Ureter (tissue), 1 donor: ENCODE results near the gene RAB33B. TPM values are rescaled to one million over a fixed set of nuclear protein-coding genes. Genes with fewer than 3 reads are reported as not detected.
"Not testable (repeated sequence)": the region's sequence is repeated elsewhere in the genome, so short reads cannot be mapped to it uniquely, and the experiment has no call there.

Experiments used
- DNase-seq: peaks from one replicate; pipeline ENCODE4 v3.0.0-alpha.2; 2020; ENCODE audit warnings: low spot score
- total RNA-seq: library from RNA; stranded (reverse); gene quantifications from one replicate; pipeline ENCODE4 v1.2.4, GENCODE V29; 2023
- donor health status: DM: yes; HTN: yes; CAD: no.

RAB33B gene
- total RNA-seq = 9.4 TPM

DNA sequence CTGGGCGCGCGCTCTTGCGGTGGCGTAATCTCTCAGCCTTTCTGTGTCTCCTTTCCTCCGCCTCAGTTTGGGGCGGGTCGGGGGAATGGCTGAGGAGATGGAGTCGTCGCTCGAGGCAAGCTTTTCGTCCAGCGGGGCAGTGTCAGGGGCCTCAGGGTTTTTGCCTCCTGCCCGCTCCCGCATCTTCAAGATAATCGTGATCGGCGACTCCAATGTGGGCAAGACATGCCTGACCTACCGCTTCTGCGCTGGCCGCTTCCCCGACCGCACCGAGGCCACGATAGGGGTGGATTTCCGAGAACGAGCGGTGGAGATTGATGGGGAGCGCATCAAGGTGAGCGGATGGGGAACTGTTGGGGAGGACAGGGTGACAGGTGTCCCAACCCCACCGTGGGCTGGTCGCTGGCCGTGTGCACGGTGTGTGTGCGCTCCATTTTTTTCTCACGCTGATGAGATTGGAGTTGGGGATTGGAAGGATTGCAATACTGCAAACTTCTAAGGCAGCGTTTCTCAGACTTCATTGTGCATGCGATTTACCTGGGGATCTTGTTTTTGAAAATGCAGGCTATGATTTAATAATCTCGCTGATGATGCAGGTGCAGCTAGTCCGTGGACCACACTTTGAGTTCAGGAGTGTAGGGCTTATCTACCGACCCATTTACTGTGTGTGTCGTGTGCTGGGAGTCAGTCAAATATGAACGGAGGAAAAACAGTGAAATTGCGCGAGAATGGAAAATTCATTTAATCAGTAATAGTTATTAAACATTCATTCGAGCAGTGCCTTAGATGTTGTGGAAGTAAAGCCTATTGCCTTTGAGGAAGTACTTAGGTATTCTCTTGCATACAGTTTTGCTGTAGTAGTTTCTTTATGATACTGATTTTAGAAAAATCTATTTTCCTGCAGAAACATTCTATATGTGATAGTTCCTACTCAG, at the start of gene RAB33B:
Gene RAB33B (plus strand): TSS at position 11 of the 935 bp plus-strand sequence. CDS start 75 bp downstream, at position 86.
- DNase-seq = no peak

DNA sequence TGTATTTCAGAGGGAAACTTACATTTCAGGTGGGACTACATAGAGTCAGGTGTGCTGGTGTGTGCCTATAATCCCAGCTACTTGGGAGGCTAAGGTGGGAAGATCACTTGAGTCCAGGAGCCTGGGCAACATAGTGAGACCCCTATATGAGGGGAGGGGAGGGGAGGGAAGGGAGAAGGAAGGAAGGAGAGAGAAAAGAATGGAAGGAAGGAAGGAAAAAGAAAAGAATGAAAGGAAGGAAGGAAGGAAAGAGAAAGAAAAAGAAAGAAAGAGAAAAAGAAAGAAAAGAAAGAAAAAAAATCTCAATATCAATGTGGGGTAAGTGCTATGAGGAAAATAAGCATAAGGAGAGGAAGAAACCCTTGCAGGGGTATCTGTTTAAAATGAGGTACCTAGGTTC, 43.6 kb upstream of the RAB33B start:
- DNase-seq = no peak

DNA sequence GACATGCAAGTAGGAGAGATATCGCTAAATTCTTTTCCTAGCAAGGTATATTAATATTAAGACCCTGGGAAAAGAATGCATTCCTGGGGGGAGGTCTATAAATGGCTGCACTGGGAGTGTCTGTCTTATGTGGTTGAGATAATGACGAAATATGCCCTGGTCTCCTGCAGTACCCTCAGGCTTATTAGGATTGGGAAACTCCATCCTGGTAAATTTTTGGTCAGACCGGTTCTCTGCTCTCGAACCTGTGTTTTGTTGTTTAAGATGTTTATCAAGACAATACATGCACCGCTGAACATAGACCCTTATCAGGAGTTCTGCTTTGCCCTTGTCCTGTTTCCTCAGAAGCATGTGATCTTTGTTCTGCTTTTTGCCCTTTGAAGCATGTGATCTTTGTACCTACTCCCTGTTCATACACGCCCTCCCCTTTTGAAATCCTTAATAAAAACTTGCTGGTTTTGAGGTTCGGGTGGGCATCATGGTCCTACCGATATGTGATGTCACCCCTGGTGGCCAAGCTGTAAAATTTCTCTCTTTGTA, 39.2 kb upstream of the RAB33B start:
- not testable (repeated sequence) for DNase-seq

DNA sequence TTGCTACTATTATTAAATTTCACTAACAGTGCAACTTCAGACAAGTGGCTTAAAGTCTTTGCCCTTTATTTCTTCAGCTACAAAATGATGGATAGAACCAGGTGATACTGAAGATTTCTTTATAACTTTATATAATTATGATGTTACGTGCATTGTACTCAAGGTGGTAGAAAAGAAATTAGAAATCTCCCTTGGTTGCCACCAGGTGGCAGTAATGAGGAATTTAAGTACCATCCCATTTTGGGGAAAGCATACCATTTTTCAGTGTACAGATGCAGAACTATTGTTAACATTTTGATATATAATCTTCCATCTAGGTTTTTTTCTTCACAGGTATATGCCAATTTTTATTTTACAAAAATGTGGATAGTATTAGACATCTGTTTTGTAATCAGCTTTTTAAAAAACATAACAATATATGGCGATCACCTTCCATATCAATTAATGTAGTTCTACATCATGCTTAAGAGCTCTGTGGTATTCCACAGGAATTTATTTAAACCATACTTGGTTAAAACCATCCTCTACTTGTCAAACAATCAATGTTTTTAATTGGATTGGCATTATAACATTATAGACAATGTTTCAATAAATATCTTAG, 37.7 kb upstream of the RAB33B start:
- no peak for DNase-seq

GRCh38 chr4:139419388-139419914, 34.5 kb upstream of the RAB33B start:
- peak; percentile 53 for DNase-seq

GRCh38 chr4:139420652-139421051, 33.3 kb upstream of the RAB33B start:
- DNase-seq = no peak

- DNase-seq = no peak
These were observed 17.8 kb upstream of the RAB33B start for GRCh38 chr4:139436122-139436521.

DNA sequence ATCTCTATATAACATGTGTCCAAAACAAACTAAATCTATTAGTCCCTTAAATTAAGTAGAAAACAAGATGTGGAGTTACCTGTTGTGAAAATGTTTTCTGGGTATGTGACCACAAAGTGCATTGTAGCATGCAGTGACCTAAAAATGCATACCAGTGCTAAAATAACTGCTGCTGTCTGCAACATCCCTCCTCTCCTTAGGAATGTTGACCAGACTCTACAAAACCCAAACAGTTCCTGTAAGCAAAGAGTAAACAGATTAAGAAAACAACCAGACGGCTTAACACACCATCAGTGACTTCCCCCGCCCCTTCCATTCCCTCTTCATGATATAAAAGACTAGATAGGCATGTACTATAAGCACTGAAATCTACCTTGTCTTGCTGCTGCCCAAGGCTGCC, 15.8 kb upstream of the RAB33B start:
- no peak for DNase-seq

DNA sequence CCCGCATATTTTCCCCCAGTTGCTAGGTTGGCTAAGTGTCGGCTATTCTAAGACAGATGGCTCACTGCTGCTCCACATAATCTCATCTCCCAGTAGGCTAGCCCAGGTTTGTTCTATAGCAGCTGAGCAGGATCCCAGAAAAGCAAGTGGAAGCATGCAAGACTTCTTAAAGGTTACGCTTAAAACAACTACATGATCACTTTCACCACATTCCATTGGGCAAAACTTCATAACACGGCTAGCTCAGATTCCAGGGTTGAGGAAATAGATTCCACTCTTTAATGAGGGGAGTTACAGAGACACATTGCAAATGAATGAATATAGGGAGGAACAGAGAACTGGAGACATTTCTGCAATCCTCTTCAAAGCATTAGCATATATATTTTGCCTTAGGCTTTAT, 12.9 kb upstream of the RAB33B start:
- DNase-seq = no peak

DNA sequence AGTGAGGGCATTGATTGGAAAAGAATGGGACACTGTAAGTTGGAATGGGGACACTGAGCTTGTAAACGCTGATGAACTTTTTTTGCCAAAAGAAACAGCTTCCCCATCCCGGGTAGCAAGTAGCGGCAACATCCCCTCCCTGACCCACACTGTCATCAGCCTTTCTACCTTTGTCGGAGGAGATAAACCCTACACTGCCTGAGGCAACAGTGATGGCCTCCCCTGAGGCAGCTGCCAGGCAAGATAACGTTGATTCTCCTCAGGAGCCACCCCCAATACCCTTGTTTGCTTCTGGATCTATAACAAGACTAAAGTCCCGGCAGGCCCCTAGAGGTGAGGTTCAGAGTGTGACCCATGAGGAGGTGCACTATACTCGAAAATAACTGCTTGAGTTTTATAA, 10.3 kb upstream of the RAB33B start:
- no peak for DNase-seq

GRCh38 chr4:139444881-139445280, 9.0 kb upstream of the RAB33B start:
- DNase-seq = not testable (repeated sequence)

DNA sequence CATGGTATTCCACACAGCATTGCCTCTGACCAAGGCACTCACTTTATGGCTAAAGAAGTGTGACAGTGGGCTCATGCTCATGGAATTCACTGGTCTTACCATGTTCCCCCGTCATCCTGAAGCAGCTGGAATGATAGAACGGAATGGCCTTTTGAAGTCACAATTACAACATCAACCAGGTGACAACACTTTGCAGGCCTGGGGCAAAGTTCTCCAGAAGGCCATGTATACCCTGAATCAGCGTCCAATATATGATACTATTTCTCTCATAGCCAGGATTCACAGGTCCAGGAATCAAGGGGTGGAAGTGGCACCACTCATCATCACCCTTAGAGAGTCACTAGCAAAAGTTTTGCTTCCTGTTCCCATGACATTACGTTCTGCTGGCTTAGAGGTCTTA, 6.8 kb upstream of the RAB33B start:
- DNase-seq = not testable (repeated sequence)

DNA sequence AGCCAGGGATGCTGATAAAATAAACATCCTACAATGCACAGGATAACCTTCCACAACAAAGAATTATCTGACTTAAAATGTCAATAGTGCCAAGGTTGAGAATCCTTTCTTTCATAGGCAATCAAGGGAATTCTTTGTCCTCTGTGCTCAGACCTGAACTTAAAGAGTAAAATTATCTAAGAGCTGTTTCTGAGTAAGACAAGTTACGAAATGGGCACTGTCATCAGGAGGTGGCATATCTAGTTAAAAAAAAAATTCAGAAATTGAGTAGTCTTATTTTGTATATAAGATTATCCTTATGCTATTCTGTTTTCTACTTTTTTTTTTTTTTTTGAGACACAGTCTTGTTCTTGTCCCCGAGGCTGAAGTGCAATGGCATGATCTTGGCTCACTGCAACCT, 3.3 kb upstream of the RAB33B start:
- no peak for DNase-seq

DNA sequence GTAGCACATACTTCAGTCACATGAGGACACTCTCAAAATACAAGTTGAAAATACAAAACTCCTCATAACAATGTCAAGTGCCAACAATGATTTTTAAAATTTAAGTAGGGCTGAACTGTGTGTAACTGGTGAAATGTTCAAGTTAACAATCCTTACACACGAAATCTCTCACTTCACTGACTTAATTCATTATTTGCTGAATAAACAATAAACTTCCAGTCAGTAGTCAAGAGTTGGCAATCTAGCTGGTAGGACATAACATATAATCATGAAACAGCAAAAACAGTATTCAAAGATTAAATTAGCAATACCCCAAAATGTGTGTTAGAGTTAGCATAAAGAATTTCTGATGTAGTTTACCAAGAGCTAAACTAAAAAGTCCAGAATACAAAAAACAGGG, 1.9 kb upstream of the RAB33B start:
- no peak for DNase-seq

DNA sequence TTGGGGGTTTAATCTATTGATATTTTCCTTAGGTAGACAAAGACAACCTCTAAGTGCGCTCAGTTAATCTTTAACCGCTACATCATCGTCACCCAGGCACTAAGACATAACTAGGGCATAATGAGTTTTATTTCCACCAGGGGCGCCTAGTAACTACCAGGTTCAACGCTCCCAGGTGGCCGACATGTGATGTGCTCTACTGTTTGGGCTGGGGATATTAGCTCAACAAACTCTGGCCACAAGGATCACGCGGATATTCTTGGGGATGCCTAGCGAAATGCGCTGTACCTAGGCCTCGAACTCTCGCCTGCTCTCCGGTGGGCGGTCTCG, 915 bp upstream of the RAB33B start:
- DNase-seq = no peak

DNA sequence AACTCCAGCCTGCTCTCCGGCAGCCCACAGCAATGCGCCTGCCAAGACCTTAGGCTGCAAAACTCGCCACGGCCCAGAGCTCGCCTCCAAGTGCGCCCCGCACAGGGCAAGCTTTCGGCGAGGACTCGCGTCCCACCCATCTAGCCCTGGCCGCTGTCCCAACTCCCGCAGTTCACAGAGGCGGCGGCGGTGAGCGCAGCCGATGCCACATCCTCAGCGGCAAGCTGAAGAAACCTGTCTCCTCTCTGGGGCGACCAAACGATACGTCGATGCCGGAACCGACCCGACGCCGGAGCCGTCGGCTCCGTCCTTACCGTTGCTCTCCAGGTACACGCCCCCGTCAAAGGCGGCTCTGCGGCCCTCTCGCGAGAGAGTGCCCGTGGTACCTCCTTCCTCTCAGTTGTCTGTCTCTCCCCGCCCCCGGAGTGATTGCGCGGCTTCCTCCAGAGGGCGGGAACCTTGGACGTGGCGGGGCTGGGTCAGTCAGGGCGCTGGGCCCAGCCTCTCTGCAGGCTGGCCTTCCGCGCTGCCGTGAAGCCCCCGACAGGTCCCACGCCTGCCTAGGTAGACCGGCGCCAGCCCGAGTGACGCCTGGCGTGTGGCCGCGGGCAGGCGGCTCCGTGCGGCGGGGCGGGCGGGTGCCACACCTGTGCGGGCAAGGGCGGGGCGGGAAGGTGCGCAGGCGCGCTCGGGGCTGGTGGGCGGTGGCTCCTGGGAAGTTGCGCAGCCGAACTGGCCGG, 380 bp upstream of the RAB33B start:
- peak; percentile 98 for DNase-seq

GRCh38 chr4:139455126-139455538, 1.2 kb downstream of the RAB33B start:
- no peak for DNase-seq

DNA sequence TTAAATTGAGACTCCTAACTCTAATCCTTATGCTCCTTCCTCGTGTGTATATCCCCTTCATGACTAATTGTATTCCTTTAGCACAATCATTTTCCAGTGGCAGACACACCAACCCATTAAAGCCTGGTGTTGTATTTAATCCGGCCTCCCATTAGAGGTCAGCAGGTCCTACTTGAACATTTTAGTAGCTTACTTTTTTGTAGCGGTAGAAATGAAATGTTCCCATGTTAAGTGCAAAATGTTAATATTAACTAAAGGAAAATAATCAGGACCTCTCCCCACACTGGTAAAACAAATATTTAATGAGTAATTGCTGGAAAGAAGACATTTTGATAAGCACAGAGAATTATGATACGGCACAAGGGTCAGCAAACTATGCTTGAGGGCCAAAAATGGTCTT, 3.4 kb downstream of the RAB33B start:
- DNase-seq = no peak

DNA sequence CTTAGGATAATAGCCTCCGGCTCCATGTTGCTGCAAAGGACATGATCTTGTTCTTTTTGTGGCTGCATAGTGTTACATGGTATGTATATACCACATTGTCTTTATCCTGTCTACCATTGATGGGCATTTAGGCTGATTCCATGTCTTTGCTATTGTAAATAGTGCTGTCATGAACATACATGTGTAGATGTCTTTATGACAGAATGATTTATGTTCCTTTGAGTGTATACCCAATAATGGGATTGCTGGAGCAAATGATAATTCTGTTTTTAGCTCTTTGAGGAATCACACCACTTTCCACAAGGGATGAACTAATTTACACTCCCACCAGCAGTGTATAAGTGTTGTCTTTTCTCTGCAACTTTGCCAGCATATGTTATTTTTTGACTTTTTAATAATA, 4.6 kb downstream of the RAB33B start:
- DNase-seq = no peak

- no peak for DNase-seq
These were observed 5.1 kb downstream of the RAB33B start for GRCh38 chr4:139458999-139459398.

DNA sequence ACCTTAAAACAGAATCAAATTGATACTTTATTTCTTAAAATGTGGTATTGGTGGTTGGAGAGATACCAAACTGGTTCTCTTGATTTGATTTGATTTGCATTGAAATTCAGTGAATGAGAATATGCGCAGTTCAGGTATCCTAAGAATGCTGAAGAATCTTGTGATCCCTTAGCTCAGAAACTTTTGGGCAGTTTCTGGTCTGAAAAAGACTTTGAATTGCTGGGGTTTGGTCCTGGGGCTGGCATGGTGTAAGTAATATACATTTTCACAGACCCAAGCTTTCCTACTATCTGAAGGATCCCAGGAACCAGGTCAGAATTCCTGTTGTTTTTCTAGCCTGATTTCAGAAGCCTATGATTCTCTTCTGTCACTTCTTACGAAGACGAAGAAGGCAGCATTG, 6.6 kb downstream of the RAB33B start:
- DNase-seq = no peak

DNA sequence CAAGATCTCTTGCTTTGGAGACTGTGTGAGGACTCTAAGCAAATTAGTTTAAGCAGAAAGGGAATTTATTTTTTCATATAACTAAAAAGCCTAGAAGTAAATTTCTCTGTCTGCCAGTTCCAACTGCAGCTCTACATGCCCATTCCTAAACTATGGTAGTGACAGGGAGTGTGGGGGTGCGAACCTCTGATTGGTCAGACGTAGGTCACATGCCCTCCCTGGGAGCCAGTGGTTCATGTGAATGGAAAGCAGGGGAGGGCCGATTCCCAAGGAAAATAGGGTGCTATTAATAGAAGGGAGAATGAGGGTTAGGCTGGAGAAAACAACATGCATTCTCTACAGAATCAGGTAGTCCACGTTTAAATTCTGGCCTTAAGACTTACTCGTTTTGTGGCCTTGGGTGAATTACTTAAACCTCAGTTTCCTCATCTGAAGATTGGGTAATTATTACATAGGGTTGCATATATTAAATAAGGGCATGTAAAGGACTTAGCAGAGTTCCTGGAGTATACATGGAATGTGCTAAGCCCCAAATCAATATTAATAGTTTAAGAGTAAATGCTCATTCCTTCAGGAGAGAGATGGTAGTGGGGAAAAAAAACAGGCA, 7.2 kb downstream of the RAB33B start:
- no peak for DNase-seq
